Glutamatergic neuron (in vitro differentiated cells): ENCODE measurements around the gene ZNF687. TPM values are rescaled to one million over a fixed set of nuclear protein-coding genes. Genes with fewer than 3 reads are reported as not detected.

Source experiments
- DNase-seq: peaks from one replicate; pipeline ENCODE4 v3.0.0; 2022
- H3K27ac Mint-ChIP-seq: one replicate; pipeline ENCODE4 v1.8.0; 2020; ENCODE audit warnings: mild to moderate bottlenecking, mixed read lengths, inconsistent platforms; ENCODE audit not compliant: unreplicated experiment
- H3K27me3 Mint-ChIP-seq: one replicate; pipeline ENCODE4 v1.8.0; 2020; ENCODE audit warnings: mild to moderate bottlenecking, moderate library complexity, mixed read lengths, inconsistent platforms; ENCODE audit not compliant: unreplicated experiment
- H3K36me3 Mint-ChIP-seq: one replicate; pipeline ENCODE4 v1.8.0; 2020; ENCODE audit warnings: mild to moderate bottlenecking, mixed read lengths, inconsistent platforms; ENCODE audit not compliant: unreplicated experiment
- H3K4me1 Mint-ChIP-seq: one replicate; pipeline ENCODE4 v1.8.0; 2020; ENCODE audit warnings: mild to moderate bottlenecking, low read depth, mixed read lengths, inconsistent platforms; ENCODE audit not compliant: unreplicated experiment
- H3K4me3 Mint-ChIP-seq: one replicate; pipeline ENCODE4 v1.8.0; 2020; ENCODE audit warnings: mild to moderate bottlenecking, mixed read lengths, inconsistent platforms; ENCODE audit not compliant: unreplicated experiment
- H3K9me3 Mint-ChIP-seq: one replicate; pipeline ENCODE4 v1.8.0; 2020; ENCODE audit warnings: mild to moderate bottlenecking, moderate library complexity, mixed read lengths, inconsistent platforms; ENCODE audit not compliant: unreplicated experiment
- total RNA-seq: library from RNA; stranded (reverse); fragmentation: NEBNext Ultra II Directional; extraction: Animal tissue kit (Norgen Biotek cat#: 25700); gene quantifications from one replicate; pipeline ENCODE4 v1.2.1, GENCODE V29; 2021; ENCODE audit not compliant: unreplicated experiment
- TF ChIP-seq, protein P1 (sequence below): fragments of 200-600 bp; sonication (generic); IDR thresholded peaks from one replicate; pipeline ENCODE4 v1.5.0; 2021; ENCODE audit not compliant: partially characterized antibody, unreplicated experiment

ZNF687 gene
- total RNA-seq, 1 donor from 2014 or later = 34.4 TPM

- no peak overlapping the region for H3K4me3 Mint-ChIP-seq
- no peak for DNase-seq
- peaks cover 3% of the 10 kb centered on the region for H3K9me3 Mint-ChIP-seq
- no peak overlapping the region for H3K27ac Mint-ChIP-seq
- peaks cover 14% of the 10 kb centered on the region for H3K4me1 Mint-ChIP-seq
- no peaks in the 10 kb centered on the region for H3K36me3 Mint-ChIP-seq
- TF ChIP-seq, protein P1, sequence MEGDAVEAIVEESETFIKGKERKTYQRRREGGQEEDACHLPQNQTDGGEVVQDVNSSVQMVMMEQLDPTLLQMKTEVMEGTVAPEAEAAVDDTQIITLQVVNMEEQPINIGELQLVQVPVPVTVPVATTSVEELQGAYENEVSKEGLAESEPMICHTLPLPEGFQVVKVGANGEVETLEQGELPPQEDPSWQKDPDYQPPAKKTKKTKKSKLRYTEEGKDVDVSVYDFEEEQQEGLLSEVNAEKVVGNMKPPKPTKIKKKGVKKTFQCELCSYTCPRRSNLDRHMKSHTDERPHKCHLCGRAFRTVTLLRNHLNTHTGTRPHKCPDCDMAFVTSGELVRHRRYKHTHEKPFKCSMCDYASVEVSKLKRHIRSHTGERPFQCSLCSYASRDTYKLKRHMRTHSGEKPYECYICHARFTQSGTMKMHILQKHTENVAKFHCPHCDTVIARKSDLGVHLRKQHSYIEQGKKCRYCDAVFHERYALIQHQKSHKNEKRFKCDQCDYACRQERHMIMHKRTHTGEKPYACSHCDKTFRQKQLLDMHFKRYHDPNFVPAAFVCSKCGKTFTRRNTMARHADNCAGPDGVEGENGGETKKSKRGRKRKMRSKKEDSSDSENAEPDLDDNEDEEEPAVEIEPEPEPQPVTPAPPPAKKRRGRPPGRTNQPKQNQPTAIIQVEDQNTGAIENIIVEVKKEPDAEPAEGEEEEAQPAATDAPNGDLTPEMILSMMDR = no peak
- peaks cover 5% of the 10 kb centered on the region for H3K27me3 Mint-ChIP-seq
Measured at GRCh38 chr1:151242442-151242841, 39.7 kb upstream of the ZNF687 start.

DNA sequence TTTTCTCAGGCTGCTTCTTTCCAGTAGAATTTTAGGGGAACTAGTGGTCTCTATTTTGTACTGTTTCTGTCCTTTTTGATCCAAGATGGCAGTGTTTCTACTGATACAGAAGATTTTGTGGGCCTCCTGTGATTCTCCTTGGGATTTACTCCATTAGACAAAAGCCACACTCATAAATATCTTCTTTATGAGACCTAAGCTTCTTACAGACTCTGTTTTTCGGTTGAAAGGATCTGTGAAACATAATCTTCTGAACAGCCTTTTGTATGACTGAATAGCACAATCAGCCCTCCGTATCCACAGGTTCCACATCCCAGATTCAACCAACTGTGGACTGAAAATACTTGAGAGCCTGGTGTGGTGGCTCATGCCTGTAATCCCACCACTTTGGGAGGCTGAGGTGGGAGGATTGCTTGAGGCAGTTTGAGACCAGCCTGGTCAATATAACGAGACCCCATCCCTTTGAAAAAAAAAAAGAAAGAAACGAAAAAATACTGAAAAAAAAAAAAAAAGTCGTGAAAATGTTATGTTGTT is 38.3 kb upstream of the ZNF687 start:
- no peaks in the 10 kb centered on the region for H3K36me3 Mint-ChIP-seq
- H3K4me1 Mint-ChIP-seq = peaks cover 4% of the 10 kb centered on the region
- peaks cover 1% of the 10 kb centered on the region for H3K9me3 Mint-ChIP-seq
- peaks cover 2% of the 10 kb centered on the region for H3K27me3 Mint-ChIP-seq
- no peak overlapping the region for H3K4me3 Mint-ChIP-seq
- no peak for DNase-seq
- TF ChIP-seq, protein P1 = no peak
- peak overlapping the region; percentile 56 for H3K27ac Mint-ChIP-seq

- no peaks in the 10 kb centered on the region for H3K4me1 Mint-ChIP-seq
- TF ChIP-seq, protein P1 = no peak
- H3K27ac Mint-ChIP-seq = no peak overlapping the region
Measured at GRCh38 chr1:151246786-151247185, 35.3 kb upstream of the ZNF687 start.

GRCh38 chr1:151251656-151252470 is 30.2 kb upstream of the ZNF687 start:
- Mint-ChIP-seq H3K27me3 (peaks cover 7% of the 10 kb centered on the region), H3K4me3 (no peak overlapping the region), H3K9me3 (peaks cover 11% of the 10 kb centered on the region), H3K36me3 (peaks cover 5% of the 10 kb centered on the region), H3K4me1 (peaks cover 2% of the 10 kb centered on the region), H3K27ac (no peak overlapping the region)
- TF ChIP-seq, protein P1 = peak; percentile 85
- DNase-seq = peak; percentile 50

More at GRCh38 chr1:151246786-151247185, 35.3 kb upstream of the ZNF687 start:
- peaks cover 4% of the 10 kb centered on the region for H3K27me3 Mint-ChIP-seq
- peaks cover 1% of the 10 kb centered on the region for H3K9me3 Mint-ChIP-seq
- H3K4me3 Mint-ChIP-seq = no peak overlapping the region
- H3K36me3 Mint-ChIP-seq = no peaks in the 10 kb centered on the region
- no peak for DNase-seq
